HG03097 (cell line): ENCODE measurements around the gene KPTN.

ENCODE experiments used
- ATAC-seq: cut with Tn5 transposase; IDR thresholded peaks from one replicate; pipeline ENCODE4 v1.9.1; 2021; ENCODE audit not compliant: unreplicated experiment, low FRiP score

KPTN gene

DNA sequence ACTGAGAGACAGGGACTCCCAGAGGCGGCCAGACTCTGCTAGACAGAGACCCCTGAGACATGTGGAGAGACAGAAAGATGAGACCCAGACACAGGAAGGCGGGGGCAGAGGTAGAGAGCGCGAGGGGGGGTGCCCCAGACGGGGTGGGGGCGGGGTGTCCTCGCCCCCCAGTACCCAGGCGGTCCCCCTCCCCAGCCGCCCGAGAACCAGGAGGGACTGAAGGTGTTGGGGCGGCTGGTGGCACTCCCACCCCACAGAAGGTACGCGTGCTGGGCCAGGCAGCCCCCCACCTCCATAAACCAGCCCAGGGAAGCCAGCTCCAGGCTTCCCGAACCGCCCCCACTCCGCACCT lies 12.7 kb downstream of the KPTN start:
- ATAC-seq = no peak

DNA sequence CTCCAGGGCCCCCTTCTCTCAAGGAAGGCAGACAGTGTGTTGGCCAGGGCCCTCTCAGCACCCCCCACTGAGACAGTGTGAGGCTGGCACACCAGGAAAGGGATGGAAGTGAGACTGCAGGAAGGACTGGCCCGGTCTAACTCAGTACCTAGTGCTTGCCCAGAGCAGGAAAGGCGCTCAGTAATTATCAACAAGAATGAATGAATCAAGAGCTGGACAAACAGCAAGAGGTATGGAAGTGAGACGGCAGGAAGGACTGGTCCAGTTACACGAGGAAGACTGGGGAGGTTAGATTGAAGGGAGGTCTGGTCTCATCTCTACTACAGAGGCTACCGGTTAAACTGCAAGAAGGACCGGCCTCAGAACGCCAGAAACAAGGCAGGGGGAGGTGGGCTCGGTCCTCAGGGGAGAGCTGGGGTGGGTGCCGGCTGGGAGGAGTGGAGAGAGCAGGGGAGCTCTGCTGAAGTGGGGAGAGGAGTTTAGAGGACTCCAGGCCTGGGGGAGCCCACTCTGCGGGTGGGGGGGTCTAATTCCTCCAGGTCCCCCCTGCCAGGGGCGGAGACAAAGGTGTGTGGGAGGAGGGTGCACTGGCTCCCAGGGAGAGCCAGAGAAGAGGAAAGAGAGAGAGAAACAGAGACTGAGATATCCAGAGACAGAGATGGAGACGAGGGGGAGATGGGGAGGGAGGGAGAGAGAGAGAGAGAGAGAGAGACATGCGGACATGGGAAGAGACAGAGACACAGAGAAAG lies 13.4 kb downstream of the KPTN start:
- ATAC-seq = no peak

DNA sequence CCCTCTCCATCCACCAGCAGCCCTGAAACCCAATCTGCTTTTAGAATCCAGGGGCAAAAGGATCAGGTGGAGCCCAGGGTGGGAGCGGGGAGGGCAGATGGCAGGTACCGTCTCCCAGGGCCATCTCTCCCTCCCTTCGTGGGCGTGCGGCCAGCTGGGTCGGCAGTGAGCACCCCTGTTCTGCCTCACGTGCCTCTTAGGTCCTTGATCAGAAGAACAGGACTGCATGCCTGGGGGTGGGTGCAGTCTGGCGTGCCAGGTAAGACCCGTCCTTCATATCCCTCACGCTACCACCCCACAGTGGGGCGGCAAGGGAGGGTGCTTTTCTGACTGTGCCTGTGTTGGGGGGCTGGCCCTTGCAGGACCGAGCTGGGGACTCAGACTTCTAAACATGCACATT lies 14.3 kb downstream of the KPTN start:
- ATAC-seq = no peak

DNA sequence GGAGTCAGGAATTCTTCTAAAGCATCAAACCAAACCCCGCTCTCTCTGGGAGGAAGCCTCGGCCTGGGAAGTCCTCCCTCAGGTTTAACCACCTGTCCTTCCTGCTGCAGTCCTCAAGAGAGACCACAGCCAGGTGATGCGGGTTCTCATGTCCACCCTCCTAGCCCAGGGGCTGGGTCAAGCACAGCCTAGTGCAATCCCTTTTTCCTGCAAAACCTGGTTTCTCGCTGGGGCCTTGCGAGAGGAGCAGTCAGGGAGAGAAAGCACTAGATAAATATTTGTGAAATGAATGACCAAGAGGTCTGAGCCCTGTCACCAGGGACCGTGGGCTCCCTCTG lies 14.7 kb downstream of the KPTN start:
- no peak for ATAC-seq

DNA sequence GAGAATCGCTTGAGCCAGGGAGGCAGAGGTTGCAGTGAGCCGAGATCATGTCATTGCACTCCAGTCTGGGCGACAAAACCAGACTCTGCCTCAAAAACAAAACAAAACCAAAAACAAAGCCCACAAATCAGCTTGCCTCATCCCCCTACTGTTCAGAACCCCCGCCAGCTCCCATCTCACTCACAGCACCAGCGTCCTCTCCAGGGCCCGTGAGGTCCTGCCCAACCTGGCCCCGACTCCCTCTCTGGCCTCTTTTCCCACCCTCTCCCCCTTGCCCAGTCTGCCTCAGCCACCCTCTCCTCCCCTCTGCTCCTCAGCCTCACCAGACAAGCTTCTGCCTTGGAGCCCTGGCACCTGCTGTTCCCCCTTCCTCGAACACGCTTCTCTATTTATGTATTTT lies 16.1 kb downstream of the KPTN start:
- ATAC-seq = no peak

DNA sequence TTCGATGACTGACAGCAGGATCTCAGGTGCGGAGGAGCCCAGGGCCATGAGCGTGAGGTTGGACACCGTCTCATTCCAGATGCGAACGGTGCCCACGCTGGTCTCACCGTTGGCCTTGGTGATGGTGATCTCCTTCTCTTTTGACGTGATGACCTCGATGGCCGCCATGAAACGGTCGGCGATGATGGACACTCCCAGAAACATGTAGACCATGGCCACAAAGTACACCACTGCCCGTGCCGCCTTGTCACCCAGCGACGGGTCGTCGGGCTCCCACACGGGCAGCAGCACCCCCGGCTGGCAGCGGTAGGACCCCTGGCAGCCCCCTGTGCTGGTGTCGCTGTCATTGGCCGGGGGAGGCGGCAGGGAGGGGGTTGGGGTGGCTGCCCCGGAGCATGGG lies 18.1 kb downstream of the KPTN start:
- ATAC-seq = no peak

DNA sequence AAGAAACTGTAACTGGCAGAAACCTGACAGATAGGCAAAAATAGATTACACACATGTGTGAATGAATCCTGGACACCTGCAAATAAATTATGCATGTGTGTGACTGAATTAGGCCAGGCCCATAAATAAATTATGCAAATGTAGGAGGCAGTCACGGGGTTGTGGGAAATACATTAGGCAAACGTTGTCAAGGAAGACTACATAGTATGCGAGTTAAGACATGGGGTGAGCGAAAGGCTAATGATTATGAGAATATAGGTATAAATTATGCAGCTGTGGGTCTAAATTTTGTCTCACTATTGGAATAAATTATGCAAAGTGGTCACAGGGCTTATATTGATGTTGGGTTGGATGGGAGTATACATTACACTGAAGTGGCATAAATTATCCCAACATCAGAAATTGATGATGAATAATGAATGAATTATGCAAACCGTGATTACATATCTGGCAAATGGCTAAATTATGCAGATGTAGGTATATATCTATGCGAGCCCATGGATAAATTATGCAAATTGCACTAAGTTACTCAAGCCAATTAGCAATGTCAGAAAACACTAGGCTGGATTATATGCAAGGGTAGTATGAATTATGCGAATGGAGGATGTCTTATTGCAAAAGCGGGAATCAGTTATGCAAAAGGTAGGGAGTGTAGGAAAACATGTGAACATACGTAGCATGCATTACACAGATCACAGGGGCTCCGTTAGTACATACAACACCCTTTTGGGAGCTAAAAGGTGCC lies 19.2 kb downstream of the KPTN start:
- no peak for ATAC-seq

DNA sequence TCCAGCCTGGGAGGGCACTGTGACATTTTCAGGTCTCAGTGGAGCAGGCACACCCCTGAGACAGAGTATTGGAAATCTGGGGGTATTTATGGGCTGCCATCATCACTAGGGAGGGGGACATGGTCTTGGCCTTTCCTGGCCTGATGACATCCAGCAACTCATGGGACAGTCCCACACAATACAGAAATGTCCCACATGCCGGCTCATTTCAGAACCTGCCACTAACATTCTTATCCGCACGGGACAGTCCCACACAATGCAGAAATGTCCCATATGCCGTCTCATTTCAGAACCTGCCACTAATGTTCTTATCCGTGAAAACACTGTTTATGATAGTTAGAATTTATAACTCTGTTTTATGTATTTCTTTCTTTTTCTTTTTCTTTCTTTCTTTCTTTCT lies 22.1 kb downstream of the KPTN start:
- no peak for ATAC-seq

DNA sequence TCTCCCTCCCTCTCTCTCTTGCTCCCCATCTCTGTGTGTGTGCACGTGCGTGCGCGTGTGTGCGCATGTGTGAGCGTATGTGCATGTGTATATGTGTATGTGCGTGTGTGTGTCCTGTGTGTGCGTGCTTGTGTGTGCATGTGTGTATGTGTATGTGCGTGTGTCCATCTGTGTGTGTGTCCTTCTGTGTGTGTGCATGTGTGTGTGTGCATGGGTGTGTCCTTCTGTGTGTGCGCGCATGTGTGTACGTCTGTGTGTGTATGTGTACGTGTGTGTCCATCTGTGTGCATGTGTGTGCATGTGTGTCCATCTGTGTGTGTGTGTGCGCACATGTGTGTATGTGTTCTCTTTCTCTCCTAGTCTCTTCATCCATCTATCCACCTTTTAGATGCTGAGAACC lies 24.5 kb downstream of the KPTN start:
- no peak for ATAC-seq

DNA sequence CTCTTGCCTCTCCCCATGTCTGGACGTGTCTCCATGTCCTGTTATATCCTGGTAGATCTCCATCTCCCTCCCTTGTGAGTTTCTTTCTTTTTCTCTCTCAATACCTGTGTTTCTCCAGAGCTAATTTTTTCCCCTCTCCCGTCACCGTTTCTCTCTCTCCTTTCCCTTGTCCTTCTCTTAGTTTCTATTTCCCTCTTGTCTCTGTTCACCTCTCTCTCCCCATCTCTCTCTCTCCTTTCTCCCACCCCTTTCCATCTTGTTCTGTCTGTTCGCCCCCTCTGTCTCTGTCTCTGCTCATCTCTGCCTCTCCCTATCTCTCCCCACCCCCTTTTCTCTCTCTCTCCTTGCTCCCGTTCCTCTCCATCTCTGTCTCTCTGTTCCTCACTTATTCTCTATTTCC lies 25.3 kb downstream of the KPTN start:
- no peak for ATAC-seq

DNA sequence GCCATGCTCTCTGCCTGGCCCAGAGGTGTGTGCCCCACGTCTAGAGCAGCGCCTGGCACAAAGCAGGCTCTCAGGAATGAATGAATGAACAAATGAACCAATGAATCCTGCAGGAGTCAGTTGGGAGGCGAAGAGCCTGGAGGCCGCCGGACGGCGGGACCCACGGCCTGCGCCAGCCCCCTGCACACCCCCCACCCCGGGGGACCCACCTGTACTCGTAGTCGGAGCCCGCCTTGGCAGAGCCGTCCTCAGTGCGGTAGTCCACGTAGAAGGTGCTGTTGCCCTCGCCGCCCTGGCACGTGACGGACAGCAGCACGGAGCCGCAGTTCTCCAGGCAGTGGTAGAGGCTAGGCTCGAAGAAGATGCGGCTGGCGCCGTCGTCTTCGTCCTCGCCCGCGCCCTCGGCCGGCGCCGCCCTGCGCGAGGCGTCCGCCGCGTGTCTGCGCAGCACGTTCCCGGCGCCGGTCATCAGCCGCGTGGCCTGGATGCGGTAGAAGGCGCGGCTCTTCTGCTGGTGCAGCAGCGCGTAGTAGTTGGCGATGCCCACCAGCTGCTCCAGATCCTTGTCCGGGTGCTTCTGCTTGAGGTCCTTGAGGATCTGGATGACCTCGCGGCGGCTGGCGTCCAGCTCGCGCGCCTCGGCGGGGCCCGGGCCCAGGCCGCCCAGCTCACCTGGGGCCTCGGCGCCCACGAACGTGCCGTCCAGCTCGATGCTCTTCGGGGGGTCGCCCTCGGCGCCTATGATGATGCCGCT lies 27.1 kb downstream of the KPTN start:
- ATAC-seq = no peak

DNA sequence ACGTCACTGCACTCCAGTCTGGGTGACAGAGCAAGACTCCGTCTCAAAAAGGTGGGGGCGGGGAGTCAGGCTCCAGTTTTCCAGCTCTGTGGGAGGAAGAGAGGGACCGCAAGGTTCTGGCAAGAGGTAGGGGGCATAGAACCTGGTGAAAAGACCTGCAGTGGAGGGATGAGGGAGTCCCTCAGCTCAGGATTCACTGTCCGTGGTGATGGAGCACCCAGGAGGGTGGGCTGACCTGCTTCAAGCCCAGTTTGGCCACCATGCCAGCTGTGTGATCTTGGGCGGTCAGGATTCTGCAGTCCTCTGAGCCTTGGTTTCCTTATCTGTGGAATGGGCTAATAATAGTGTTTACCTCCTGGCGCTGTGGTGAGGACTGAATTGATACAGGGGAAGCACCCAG lies 33.5 kb downstream of the KPTN start:
- no peak for ATAC-seq

DNA sequence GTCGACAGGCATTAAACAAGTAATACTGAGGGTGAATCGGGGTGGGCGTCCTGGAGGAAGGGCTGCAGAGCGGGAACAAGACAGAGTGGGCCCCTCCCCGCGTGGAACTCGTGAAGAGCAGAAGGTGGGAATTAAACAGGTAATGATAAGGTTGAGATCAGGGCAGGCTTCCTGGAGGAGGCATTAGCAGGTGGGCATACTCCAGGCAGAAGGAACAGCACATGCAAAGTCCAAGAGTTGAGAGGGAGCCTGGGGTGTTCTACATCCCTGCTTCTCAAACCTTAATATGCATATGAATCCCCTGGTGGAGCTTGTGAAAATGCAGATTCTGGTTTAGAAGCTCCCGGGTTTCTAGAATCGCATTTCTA lies 35.7 kb downstream of the KPTN start:
- no peak for ATAC-seq

DNA sequence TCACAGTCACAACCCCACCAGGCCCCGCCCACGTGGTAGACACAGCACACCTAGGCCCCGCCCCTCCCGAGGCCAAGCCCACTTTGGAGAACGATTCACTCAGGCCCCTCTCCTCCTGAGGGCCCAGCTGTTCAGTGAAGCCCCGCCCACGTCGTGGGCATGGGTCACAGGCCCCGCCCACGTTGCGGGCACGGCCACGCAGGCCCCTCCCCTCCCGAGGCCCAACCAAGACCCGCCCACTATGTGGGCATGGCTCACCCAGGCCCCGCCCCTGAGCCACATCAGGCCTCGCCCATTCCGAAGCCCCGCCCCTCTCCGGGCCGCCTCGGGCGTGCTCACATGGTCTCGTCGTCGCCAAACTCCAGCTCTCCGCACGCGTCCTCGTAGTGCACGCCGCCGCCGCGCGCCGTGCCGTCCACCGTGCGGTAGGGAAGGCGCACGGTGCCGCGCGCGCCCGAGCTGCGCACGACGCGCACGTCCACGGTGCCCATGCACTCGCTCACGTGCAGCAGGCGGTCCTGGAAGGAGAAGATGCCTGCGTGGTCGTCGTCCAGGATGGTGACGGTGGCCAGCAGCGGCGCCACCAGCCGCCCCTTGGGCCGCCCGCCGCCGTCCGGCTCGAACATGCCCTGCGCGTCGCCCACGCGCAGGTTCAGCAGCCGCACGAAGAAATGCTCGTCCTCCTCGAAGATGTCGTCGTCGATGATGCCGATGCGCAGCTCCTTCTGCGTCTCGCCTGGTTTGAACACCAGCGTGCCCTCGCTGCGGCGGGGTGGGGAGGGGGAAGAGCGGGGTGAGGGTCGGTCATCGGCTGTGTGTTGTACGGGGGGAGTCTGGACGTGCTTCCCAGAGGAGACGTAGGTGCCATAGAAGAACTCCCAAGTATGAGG lies 36.3 kb downstream of the KPTN start:
- ATAC-seq = no peak

DNA sequence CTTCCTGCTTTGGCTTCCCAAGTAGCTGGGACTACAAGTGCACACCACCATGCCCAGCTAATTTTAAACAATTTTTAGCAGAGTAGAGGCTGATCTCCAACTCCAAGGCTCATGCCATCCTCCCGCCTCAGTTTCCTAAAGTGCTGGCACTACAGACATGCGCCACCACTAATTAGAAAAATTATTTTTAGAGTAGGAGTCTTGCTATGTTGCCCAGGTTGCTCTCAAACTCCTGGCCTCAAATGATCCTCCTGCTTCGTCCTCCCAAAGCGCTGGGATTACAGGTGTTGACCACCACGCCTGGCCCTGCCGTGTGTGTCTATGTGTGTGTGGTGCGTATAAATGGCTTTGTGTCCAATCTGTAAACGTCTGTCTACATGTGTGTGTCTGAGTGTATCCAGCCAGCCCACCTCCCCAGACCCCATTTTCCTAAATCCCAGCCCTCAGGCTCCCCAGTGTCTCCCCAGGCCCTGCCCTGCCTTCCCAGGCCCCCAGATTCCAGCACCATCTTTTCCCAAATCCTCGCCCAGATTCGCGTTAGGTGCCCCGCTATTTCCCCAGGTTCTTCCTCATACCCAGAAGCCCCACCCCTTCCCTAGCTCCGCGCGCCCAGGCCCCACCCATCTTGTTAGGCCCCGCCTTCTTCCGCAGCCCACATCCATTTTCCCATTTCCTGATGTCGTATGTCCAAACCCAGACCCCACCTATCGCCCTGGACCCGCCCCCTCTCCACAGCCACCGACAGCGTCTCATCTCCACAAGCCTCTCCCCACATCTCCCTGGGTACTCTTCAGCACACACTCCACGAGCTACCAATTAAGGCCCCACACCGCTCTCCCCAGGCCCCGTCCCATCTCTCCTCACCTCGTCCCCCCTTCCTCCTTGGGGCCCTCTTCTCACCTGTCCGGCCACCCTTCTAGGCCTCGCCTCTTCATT lies 37.2 kb downstream of the KPTN start:
- ATAC-seq = no peak

DNA sequence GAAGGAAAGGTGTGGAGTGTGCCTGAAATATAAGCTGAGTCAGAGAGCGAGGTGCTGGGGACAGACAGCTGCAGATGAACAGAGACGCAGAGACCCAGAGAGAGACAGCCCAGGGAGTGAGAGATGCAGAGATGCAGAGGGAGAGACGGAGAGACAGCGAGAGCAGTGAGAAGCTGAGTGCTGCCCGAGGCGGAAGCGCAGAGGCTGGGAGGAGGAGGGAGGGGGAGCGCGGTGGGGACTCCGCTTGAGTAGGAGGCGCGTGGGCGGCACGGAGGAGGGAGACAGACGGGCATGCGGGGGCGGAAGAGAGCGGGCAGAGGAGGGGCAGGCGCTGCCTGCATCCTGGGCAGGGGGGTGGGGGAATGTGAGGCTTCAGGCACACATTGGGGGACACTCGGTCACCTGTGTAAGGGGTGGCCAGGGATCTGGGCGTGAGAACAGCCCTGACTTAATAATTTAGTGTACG lies 38.0 kb downstream of the KPTN start:
- ATAC-seq = no peak

DNA sequence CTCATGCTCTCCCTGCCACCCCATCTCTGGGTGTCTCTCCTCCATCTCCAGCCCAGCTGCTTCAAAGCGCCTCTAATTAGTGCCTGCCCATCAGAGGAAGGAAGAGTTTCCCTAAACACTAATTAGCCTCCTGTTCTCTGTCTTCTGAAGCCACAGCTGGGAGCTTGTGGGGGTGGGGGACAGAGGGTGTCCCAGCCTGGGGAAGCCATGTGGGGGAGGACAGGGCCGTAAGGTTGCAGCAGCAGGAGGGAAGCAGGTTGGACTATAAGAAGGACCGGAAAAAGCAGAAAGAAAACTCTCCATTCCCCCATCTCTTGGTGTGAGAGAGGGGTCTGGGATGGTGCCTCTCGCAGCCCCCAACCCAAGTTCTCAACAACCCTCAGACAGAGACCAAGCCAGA lies 38.5 kb downstream of the KPTN start:
- no peak for ATAC-seq

DNA sequence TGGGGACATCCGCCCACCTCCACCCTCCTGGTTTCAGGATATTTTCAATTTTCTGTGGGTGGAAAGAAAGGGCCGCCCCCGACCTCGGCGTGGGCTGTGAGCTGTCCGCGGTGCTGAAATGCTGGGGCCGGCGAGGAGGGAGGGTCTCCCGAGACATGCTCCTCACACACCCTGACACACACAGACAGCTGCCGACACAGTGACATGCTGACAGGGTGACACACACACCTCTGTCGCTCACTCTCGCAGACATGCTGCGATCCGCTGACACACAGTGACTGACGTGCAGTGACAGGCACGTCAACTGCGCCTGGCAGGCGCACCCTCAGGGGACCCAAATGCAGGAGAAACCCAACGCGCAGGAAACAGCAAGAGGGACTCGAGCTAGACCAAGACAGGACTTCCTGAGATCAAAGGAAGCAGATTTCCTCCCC lies 39.6 kb downstream of the KPTN start:
- no peak for ATAC-seq

DNA sequence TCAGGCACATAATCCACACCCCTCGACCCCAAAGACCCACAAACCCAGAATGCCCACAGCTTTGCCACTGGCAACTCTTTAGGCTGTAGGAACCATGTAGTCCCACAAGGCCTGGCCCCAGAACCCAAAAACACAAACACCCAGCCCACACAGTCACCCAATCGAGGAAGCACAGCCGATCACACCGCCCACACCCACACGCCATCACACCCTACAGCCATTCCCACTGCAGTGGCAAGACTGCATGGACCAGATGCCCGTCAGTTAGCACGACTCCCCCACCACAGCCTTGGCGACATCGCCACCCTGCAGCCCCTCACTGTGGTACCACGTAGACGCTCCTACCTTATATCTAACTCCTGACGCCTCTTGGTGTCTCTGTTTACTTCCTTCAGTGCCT lies 40.7 kb downstream of the KPTN start:
- no peak for ATAC-seq

DNA sequence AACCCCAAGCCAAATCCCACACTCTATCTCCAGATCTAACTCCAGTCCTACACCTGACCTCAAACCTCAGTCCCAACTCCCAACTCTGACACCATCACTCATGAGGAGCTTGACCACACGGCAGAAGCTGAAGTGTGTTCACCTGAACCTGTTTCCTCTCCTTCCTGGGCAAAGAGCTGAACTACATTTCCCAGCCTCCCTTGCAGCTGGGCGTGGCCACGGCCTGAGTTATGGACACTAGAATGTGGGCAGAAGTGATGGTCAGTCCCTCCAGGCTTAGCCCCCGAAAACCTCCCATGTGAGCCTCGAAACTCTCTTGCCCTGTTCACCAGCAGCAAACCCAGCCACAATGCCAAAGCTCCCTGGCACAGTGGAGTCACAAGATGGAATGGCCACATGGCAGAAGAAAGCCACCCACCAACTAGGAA lies 45.2 kb downstream of the KPTN start:
- ATAC-seq = no peak
